Mesothelial cell of epicardium (in vitro differentiated cells): ENCODE measurements around the gene SGMS1. TPM values are rescaled to one million over a fixed set of nuclear protein-coding genes. Genes with fewer than 3 reads are reported as not detected.

Experiments used
- DNase-seq, 2 experiments: peaks; one replicate each; pipeline ENCODE4 v3.0.0; 2021; ENCODE audit warnings: low spot score in 2 of 2; ENCODE audit not compliant: unreplicated experiment in 2 of 2
- H3K27ac Mint-ChIP-seq: 2 replicates; pipeline ENCODE4 v1.8.0; 2021; ENCODE audit warnings: mixed read lengths
- H3K27me3 Mint-ChIP-seq: 2 replicates; pipeline ENCODE4 v1.8.0; 2021; ENCODE audit warnings: low read depth, mixed read lengths
- H3K36me3 Mint-ChIP-seq: 2 replicates; pipeline ENCODE4 v1.8.0; 2021; ENCODE audit warnings: mixed read lengths
- H3K4me1 Mint-ChIP-seq: 2 replicates; pipeline ENCODE4 v1.8.0; 2021; ENCODE audit warnings: mixed read lengths
- H3K4me3 Mint-ChIP-seq: 2 replicates; pipeline ENCODE4 v1.8.0; 2021; ENCODE audit warnings: mild to moderate bottlenecking, moderate library complexity, mixed read lengths
- H3K9me3 Mint-ChIP-seq: 2 replicates; pipeline ENCODE4 v1.8.0; 2021; ENCODE audit warnings: mixed read lengths
- total RNA-seq: library from RNA; stranded (reverse); gene quantifications from 3 replicates; pipeline ENCODE4 v1.2.1, GENCODE V29; 2021
- TF ChIP-seq, protein P1 (sequence below): fragments of 200-600 bp; sonication (generic); IDR thresholded peaks from one replicate; pipeline ENCODE4 v1.5.0; 2021; ENCODE audit warnings: antibody characterized with exemption; ENCODE audit not compliant: unreplicated experiment

Gene SGMS1
- total RNA-seq, 1 donor from 2014 or later, result 14.9 TPM

DNA sequence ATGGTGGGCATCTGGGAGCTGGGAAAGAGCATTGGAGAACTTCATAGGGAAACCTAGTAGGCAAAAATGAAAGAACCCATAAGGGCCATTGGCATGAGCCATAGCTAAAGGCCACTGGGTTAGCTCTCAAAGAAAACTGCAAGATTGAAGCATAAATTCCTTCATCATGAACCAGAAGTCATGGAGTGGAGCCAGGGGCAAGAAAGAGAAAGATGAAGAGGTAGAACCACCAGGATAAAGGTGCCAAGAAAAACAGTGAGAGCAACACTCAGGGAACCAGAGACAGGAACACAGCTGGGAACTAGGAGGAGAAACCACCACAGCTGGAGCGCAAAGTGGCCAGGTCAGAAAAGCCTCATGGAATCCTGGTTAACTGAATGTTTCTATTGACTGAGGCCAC is 11.5 kb upstream of the SGMS1 start:
- Mint-ChIP-seq H3K27me3 (peaks cover 9% of the 10 kb centered on the region), H3K27ac (no peak overlapping the region), H3K4me3 (no peak overlapping the region), H3K36me3 (peaks cover under 1% of the 10 kb centered on the region), H3K9me3 (no peaks in the 10 kb centered on the region), H3K4me1 (no peaks in the 10 kb centered on the region)
- DNase-seq, result no peak
- TF ChIP-seq, protein P1, sequence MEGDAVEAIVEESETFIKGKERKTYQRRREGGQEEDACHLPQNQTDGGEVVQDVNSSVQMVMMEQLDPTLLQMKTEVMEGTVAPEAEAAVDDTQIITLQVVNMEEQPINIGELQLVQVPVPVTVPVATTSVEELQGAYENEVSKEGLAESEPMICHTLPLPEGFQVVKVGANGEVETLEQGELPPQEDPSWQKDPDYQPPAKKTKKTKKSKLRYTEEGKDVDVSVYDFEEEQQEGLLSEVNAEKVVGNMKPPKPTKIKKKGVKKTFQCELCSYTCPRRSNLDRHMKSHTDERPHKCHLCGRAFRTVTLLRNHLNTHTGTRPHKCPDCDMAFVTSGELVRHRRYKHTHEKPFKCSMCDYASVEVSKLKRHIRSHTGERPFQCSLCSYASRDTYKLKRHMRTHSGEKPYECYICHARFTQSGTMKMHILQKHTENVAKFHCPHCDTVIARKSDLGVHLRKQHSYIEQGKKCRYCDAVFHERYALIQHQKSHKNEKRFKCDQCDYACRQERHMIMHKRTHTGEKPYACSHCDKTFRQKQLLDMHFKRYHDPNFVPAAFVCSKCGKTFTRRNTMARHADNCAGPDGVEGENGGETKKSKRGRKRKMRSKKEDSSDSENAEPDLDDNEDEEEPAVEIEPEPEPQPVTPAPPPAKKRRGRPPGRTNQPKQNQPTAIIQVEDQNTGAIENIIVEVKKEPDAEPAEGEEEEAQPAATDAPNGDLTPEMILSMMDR, result no peak

DNA sequence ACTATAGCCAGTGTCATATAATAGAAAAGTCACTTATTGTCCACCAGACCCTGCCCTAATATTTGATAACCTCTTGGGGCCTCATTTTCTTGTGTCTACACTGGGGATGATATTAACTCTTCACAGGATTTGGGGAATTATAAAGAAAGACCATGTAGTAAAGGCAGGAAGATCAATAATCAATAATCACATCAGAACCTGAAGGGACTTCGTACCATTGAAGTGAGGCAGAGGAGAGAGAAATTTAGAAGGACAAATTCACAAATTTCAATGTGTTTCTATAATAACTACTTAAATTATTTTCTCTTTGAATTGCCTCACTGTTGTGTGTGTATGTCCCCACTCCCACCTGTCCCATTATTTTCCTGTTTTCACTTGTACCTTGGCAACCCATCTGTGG is 10.7 kb upstream of the SGMS1 start:
- Mint-ChIP-seq H3K27me3 (peaks cover 4% of the 10 kb centered on the region), H3K4me1 (no peaks in the 10 kb centered on the region), H3K4me3 (no peak overlapping the region), H3K9me3 (no peaks in the 10 kb centered on the region), H3K27ac (no peak overlapping the region), H3K36me3 (peaks cover 3% of the 10 kb centered on the region)
- TF ChIP-seq, protein P1, result no peak
- no peak for DNase-seq

DNA sequence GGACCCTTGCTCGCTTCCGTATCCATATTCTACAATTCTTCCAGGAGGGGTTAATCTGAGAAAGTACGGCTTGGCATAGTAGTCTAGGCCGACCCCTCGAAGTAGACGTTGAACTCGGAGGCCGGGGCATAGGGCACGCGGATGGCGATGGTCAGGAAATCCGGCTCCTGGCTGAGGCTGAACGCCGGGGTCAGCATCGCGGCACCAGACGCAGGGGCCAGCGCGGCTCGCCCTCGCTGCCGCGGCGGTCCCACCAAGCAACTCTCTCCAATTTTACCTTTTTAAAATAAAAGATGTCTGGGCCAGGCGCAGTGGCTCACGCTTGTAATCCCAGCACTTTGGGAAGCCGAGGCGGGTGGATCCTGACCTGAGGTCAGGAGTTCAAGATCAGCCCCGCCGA is 7.3 kb upstream of the SGMS1 start:
- H3K4me1 Mint-ChIP-seq, result no peaks in the 10 kb centered on the region
- no peak for DNase-seq
- H3K27ac Mint-ChIP-seq, result no peak overlapping the region
- no peaks in the 10 kb centered on the region for H3K27me3 Mint-ChIP-seq
- H3K36me3 Mint-ChIP-seq, result peaks cover 3% of the 10 kb centered on the region
- H3K9me3 Mint-ChIP-seq, result no peaks in the 10 kb centered on the region
- TF ChIP-seq, protein P1, result no peak
- no peak overlapping the region for H3K4me3 Mint-ChIP-seq

DNA sequence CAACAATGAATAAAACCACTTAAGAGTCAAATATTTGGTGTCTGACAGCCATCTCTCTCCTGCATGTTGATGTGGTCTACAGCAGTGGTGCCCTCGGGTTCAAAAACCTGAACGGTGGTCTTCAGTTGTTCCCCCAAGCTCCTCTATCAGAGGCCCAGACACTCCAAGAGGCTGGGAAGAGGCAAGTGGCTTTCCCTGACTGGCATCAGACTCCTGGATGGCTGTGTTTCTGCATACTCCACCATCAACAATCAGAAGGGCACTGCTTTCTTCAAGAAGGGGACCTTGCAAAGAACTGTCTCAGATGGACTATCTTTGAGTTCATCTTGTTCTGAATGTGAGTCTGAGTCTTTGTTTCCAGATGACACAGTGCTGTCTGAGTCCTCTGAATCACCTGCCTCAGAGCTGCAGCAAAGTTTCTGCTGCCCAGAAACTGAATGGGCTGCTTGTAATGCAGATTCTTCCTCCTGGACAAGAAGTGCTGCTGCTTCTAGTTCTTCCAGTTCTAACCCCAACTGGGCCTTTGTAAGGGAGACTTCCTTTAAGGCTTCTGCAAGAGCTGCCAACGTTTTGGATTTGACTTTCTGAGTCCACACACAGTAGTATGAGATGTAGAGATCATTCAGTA is 5.9 kb upstream of the SGMS1 start:
- peaks cover 3% of the 10 kb centered on the region for H3K36me3 Mint-ChIP-seq
- H3K27ac Mint-ChIP-seq, result no peak overlapping the region
- TF ChIP-seq, protein P1, result no peak
- DNase-seq, result no peak
- peaks cover 8% of the 10 kb centered on the region for H3K4me1 Mint-ChIP-seq
- H3K9me3 Mint-ChIP-seq, result no peaks in the 10 kb centered on the region
- H3K4me3 Mint-ChIP-seq, result no peak overlapping the region
- H3K27me3 Mint-ChIP-seq, result no peaks in the 10 kb centered on the region

DNA sequence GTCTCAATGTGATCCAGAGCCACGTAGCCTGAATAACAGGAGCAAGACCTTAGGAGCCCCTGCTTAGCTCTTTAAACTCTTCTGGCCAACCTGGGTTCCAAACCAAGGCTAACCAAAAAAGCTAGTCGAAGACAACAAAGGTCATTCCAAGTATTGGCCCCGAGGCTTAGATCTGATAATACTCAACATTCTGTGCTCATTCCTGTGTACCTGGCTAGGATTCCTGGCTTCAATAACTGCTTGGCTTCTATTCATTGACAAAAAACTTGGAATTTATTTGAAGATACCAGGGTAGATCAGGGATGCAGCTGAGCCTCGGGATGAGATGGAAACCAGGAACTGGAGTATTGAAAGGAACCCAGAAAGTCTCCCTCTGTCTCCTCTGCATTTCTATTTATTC is 4.1 kb upstream of the SGMS1 start:
- no peak overlapping the region for H3K4me3 Mint-ChIP-seq
- no peak for DNase-seq
- H3K36me3 Mint-ChIP-seq, result peaks cover 3% of the 10 kb centered on the region
- TF ChIP-seq, protein P1, result no peak
- H3K4me1 Mint-ChIP-seq, result peaks cover 8% of the 10 kb centered on the region
- no peaks in the 10 kb centered on the region for H3K9me3 Mint-ChIP-seq
- H3K27ac Mint-ChIP-seq, result no peak overlapping the region
- no peaks in the 10 kb centered on the region for H3K27me3 Mint-ChIP-seq

DNA sequence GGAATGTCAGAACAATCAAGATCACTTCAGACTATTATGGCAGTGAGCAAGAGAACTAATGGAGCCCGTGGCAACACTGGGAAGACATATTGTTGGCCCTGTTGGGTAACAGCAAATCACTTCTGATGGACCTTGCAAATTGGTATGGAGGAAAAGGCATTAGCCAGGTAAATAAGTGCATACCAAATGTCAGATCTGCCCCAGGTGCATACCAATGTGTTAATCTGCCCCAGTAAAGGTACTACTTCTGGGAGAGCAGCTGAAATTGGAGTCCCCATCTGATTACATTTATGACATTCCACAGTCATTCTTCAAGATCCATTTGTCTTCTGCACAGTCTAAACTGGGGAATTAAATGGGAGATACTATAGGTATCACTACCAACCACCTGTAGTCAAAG is 3.7 kb upstream of the SGMS1 start:
- H3K27ac Mint-ChIP-seq, result no peak overlapping the region
- DNase-seq, result no peak
- H3K36me3 Mint-ChIP-seq, result peaks cover 3% of the 10 kb centered on the region
- H3K4me1 Mint-ChIP-seq, result peaks cover 11% of the 10 kb centered on the region
- H3K4me3 Mint-ChIP-seq, result no peak overlapping the region
- H3K27me3 Mint-ChIP-seq, result no peaks in the 10 kb centered on the region
- no peaks in the 10 kb centered on the region for H3K9me3 Mint-ChIP-seq
- TF ChIP-seq, protein P1, result no peak
